ENCODE measurements around the gene SDCBP2.

DNA sequence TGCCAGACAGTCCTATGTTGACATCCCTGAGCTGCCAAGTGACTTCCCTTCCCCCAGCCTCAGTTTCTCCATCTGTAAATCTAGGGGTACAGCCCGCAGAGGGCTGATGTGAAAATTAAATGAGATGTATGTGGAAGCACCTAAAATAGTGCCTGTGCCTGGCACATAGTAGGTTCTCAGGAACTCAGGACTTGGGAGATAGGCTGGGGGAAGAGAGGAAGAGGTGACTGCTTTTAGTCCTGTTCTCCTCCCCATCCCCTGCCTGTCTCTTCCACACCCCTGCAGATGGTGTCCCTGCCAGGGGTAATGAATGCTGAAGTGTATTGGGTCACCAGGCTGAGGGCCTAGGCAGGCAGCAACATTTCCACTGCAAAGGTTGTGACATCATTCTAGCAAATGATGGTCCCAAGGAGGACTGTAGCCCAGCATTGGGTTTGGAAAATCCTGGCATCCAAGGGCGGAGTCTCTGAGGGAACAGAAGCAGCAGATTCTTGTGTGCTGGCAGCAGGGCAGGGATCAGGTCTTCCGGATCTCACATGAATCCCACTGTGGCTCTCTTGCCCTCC is 61.0 kb downstream of the SDCBP2 start:
- TF ChIP-seq, protein P1, sequence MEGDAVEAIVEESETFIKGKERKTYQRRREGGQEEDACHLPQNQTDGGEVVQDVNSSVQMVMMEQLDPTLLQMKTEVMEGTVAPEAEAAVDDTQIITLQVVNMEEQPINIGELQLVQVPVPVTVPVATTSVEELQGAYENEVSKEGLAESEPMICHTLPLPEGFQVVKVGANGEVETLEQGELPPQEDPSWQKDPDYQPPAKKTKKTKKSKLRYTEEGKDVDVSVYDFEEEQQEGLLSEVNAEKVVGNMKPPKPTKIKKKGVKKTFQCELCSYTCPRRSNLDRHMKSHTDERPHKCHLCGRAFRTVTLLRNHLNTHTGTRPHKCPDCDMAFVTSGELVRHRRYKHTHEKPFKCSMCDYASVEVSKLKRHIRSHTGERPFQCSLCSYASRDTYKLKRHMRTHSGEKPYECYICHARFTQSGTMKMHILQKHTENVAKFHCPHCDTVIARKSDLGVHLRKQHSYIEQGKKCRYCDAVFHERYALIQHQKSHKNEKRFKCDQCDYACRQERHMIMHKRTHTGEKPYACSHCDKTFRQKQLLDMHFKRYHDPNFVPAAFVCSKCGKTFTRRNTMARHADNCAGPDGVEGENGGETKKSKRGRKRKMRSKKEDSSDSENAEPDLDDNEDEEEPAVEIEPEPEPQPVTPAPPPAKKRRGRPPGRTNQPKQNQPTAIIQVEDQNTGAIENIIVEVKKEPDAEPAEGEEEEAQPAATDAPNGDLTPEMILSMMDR (IDR thresholded peaks at IDR 0.05), result no peak
- no peak for TF ChIP-seq ZFX (IDR thresholded peaks at IDR 0.05; ENCODE audit: borderline replicate concordance)

All from 22Rv1 (cell line).